ENCODE measurements around the gene FOXN3.

The FOXN3 gene, protein sequence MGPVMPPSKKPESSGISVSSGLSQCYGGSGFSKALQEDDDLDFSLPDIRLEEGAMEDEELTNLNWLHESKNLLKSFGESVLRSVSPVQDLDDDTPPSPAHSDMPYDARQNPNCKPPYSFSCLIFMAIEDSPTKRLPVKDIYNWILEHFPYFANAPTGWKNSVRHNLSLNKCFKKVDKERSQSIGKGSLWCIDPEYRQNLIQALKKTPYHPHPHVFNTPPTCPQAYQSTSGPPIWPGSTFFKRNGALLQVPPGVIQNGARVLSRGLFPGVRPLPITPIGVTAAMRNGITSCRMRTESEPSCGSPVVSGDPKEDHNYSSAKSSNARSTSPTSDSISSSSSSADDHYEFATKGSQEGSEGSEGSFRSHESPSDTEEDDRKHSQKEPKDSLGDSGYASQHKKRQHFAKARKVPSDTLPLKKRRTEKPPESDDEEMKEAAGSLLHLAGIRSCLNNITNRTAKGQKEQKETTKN

DNA sequence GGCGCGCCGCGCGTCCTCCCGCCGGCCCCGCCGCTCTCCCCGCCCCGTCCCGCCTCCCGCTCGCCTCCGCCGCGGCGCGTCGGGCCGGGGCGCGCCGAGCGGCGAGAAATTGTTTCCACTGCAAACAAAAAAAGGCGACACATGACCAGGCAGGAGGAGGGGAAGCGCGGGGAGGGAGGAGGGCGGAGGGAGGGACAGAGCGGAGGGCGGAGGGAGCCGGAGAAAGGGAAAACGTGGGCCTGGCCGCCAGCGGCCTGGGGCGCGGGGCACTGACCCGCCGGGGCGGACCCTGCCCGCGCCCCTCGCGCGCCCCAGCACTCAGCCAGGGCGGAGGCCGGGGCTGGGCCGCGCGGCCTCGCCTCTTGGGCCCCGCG lies at the start of gene FOXN3:
FOXN3 (minus strand) TSS at position 143 of the 374 bp plus-strand sequence. CDS start 4,757 bp downstream, outside the sequence.
- H3K27me3 ChIP-seq (ENCODE audit: insufficient read depth, low read length): no peaks in the 10 kb centered on the region
- peaks cover 1% of the 10 kb centered on the region for H3K9me3 ChIP-seq (ENCODE audit: low read length)
- H3K4me3 ChIP-seq (ENCODE audit: low read length): peak within 1 kb of the TSS; percentile 75
- peaks cover 6% of the 10 kb centered on the region for H3K36me3 ChIP-seq (ENCODE audit: insufficient read depth, low read length)
- peaks cover 15% of the 10 kb centered on the region for H3K4me1 ChIP-seq (ENCODE audit: insufficient read depth, low read length)
- H2AFZ ChIP-seq (ENCODE audit: low read depth, low read length): peak within 1 kb of the TSS; percentile 95

DNA sequence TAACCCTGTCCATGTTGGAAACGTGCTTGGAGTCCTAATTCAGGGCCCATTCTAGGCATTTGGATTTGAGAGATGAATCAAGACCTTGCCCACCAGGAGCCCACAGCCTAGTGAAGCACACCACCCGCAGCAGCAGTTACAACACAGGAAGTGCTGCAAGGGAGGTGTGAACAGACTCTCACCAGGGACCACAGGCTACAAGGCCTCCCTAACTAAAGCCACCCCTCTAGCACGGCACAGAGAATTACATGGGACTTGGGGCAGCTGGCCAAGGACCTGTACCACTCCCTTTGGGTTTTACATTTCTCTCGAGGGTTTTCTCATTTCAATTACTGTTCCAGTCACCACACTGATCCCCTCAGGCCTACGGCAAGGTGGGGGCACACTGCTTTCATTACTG lies 49.5 kb upstream of the FOXN3 start:
- Histone ChIP-seq H3K9me3 (ENCODE audit: low read length) (no peaks in the 10 kb centered on the region), H3K36me3 (ENCODE audit: insufficient read depth, low read length) (no peaks in the 10 kb centered on the region), H3K4me1 (ENCODE audit: insufficient read depth, low read length) (no peaks in the 10 kb centered on the region), H2AFZ (ENCODE audit: low read depth, low read length) (no peak overlapping the region), H3K4me3 (ENCODE audit: low read length) (no peak overlapping the region), H3K27me3 (ENCODE audit: insufficient read depth, low read length) (no peaks in the 10 kb centered on the region)

DNA sequence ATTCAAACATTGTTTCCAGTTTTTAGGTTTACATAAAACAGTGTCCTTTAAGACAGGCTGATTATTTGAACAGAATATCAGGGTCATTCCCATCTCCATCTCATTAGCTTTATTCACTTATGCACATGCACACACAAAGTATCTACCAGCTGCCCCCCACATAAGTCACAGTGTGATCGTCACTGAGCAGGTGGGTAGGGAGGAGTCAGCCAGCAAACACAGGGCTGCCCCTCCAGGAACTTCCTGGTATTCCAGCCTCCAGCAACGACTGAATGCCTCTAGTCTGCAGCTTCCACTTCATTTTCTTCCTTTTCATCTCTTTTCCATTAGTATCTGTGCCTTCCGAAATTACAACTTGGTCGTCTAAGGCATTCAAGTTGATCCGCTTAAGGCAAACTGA lies 48.8 kb upstream of the FOXN3 start:
- no peak overlapping the region for H3K4me3 ChIP-seq (ENCODE audit: low read length)
- no peak overlapping the region for H2AFZ ChIP-seq (ENCODE audit: low read depth, low read length)
- H3K27me3 ChIP-seq (ENCODE audit: insufficient read depth, low read length): no peaks in the 10 kb centered on the region
- no peaks in the 10 kb centered on the region for H3K36me3 ChIP-seq (ENCODE audit: insufficient read depth, low read length)
- H3K4me1 ChIP-seq (ENCODE audit: insufficient read depth, low read length): no peaks in the 10 kb centered on the region
- no peaks in the 10 kb centered on the region for H3K9me3 ChIP-seq (ENCODE audit: low read length)

DNA sequence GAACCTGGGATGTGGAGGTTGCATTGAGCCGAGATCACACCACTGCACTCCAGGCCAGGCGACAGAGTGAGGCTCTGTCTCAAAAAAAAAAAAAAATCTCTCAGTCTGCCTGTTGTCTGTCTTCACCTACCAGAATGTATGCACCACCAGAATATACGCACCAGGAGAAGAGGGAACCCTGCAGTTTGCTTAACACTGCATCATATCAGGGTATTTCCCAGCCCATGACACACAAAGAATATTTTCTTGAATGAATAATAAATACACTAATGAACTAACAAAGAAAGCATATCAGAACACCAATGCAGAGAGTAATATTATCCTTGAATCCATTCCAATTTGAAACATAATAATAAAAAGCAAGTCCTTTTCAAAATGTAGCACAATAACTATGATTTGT lies 44.2 kb upstream of the FOXN3 start:
- H3K36me3 ChIP-seq (ENCODE audit: insufficient read depth, low read length): no peaks in the 10 kb centered on the region
- H2AFZ ChIP-seq (ENCODE audit: low read depth, low read length): no peak overlapping the region
- no peaks in the 10 kb centered on the region for H3K4me1 ChIP-seq (ENCODE audit: insufficient read depth, low read length)
- no peaks in the 10 kb centered on the region for H3K9me3 ChIP-seq (ENCODE audit: low read length)
- no peak overlapping the region for H3K4me3 ChIP-seq (ENCODE audit: low read length)
- no peaks in the 10 kb centered on the region for H3K27me3 ChIP-seq (ENCODE audit: insufficient read depth, low read length)

DNA sequence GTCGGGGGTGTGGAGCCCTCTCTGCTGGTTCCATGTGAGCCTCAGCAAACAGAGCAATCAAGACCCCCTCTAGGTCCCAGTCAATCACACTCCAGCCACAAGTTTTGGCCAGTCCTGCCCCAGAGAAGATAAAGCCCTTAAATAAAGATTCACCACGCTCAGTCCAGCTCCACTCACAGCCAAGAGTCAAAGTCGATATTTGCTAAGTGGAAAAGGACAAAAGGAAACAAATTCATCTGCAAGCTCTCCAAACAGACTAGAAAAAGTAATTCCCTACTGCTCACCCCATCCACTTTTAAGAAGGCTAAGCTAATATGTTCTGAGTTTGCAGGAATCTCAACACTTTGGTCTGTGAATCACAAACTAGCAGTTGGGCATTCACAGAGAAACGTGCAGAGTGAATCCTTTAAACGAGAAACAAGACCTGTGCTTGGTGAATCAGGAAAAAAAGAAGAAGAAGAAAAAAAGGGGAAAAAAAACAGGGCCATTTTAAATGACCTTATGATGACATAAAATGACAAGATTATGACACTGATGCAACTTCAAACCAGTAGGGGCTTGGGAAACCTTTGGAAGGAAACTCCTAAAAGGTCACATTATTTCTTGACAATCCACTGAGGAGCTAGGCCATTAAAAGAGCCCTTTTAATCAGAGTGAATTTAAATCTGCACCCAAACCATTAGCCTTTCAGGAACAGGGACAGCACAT lies 41.8 kb upstream of the FOXN3 start:
- H3K9me3 ChIP-seq (ENCODE audit: low read length): no peaks in the 10 kb centered on the region
- no peaks in the 10 kb centered on the region for H3K36me3 ChIP-seq (ENCODE audit: insufficient read depth, low read length)
- H3K27me3 ChIP-seq (ENCODE audit: insufficient read depth, low read length): no peaks in the 10 kb centered on the region
- no peak overlapping the region for H2AFZ ChIP-seq (ENCODE audit: low read depth, low read length)
- no peaks in the 10 kb centered on the region for H3K4me1 ChIP-seq (ENCODE audit: insufficient read depth, low read length)
- no peak overlapping the region for H3K4me3 ChIP-seq (ENCODE audit: low read length)

DNA sequence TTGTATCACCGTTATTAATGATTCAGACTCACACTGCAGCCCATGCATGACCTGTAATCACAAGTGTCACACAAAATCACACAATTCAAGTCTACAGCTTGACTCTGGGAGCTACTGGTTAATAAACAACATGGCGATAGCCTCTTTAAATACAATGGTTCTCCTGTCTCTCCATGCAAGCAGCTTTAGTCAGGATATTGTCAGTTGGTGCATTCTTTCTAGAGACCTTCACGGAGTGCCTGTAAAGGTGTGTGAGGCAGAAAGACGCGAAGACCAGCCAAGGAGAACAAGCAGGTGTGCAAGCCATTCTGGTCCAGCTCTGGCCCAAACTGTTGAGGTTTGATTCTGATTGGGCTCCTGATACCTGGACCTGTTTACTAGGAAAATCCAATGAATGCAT lies 40.0 kb upstream of the FOXN3 start:
- no peak overlapping the region for H2AFZ ChIP-seq (ENCODE audit: low read depth, low read length)
- H3K4me1 ChIP-seq (ENCODE audit: insufficient read depth, low read length): no peaks in the 10 kb centered on the region
- no peaks in the 10 kb centered on the region for H3K9me3 ChIP-seq (ENCODE audit: low read length)
- no peak overlapping the region for H3K4me3 ChIP-seq (ENCODE audit: low read length)
- H3K27me3 ChIP-seq (ENCODE audit: insufficient read depth, low read length): no peaks in the 10 kb centered on the region
- H3K36me3 ChIP-seq (ENCODE audit: insufficient read depth, low read length): no peaks in the 10 kb centered on the region

DNA sequence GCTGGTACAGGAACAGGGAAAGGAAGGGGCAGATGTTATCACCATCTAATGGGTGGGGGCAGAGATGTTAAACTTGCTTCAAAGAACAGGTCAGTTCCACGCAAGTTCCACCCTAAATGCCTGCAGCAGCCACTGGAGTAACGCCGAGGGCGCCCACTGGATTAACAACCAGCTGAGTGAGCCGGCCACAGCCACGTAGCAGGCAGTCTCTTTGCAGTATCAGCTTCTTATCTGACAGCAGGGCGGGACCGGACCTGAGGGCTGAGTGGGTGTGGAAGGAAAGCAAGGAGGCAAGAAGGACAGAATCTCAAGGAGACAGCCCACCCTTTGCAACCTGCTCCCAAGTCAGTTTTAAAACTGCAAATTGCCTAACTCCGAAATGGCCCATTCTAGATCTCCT lies 38.4 kb upstream of the FOXN3 start:
- Histone ChIP-seq H3K4me3 (ENCODE audit: low read length) (no peak overlapping the region), H3K4me1 (ENCODE audit: insufficient read depth, low read length) (no peaks in the 10 kb centered on the region), H3K9me3 (ENCODE audit: low read length) (no peaks in the 10 kb centered on the region), H2AFZ (ENCODE audit: low read depth, low read length) (no peak overlapping the region), H3K36me3 (ENCODE audit: insufficient read depth, low read length) (no peaks in the 10 kb centered on the region), H3K27me3 (ENCODE audit: insufficient read depth, low read length) (no peaks in the 10 kb centered on the region)

DNA sequence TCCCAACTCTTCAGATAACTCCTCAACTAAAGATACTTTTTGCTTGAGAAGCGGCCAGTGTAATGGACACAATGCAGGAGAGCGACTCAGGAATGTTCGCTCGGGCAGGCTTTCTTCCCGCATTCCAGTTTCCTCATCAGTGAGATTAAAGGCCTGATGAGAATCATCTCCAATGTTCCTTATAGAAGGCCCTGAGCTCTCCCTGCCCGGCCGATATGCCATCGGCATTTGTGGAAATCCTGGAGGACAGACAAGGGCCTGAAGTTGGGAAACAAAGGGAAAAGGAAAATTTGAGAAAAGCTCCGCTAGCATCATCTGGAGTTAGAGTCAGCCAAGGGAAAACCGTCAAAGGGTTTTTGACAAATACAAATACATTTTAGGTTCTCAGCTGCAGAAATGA lies 38.0 kb upstream of the FOXN3 start:
- H3K4me3 ChIP-seq (ENCODE audit: low read length): no peak overlapping the region
- no peak overlapping the region for H2AFZ ChIP-seq (ENCODE audit: low read depth, low read length)
- no peaks in the 10 kb centered on the region for H3K36me3 ChIP-seq (ENCODE audit: insufficient read depth, low read length)
- H3K4me1 ChIP-seq (ENCODE audit: insufficient read depth, low read length): no peaks in the 10 kb centered on the region
- no peaks in the 10 kb centered on the region for H3K9me3 ChIP-seq (ENCODE audit: low read length)
- H3K27me3 ChIP-seq (ENCODE audit: insufficient read depth, low read length): no peaks in the 10 kb centered on the region

DNA sequence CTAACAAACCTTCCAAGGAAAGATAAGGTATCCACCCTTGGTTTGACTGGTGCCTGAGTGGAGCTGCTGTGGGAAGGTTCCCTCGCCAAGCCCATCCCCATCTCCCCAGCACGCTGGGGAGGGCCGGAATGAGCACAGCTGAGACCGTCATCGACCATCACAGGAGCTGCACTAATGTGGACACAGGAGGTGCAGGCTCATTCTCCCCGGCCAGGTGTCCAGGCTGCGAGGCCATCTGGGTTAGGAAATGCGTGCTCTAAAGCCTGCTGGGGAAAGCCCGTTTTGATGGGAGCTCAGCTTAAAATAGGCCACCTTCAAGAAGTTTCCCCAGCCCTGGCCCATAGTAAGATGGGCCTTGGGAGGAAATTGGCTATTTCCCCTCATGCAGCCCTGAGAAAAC lies 35.2 kb upstream of the FOXN3 start:
- Histone ChIP-seq H3K4me3 (ENCODE audit: low read length) (no peak overlapping the region), H2AFZ (ENCODE audit: low read depth, low read length) (no peak overlapping the region), H3K4me1 (ENCODE audit: insufficient read depth, low read length) (no peaks in the 10 kb centered on the region), H3K9me3 (ENCODE audit: low read length) (no peaks in the 10 kb centered on the region), H3K36me3 (ENCODE audit: insufficient read depth, low read length) (no peaks in the 10 kb centered on the region), H3K27me3 (ENCODE audit: insufficient read depth, low read length) (no peaks in the 10 kb centered on the region)

DNA sequence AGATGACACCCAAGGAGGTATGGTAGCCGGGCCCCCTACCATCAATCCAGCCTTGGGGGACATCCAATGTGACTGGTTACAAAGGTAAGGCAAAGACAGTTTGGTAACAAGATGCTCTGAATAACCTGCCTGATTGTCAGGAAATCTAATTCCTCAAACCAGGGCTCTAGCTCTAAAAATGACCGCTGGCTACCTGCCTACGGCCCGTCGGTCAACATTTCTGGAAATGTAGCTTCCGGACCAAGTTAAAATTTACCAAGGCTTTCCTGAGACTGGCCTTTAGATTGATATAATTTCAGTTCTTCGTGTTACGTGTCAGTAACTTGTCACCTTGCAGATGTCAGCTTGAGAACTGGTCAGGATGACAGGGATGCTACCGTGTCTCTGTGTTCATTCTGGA lies 34.2 kb upstream of the FOXN3 start:
- no peaks in the 10 kb centered on the region for H3K9me3 ChIP-seq (ENCODE audit: low read length)
- no peak overlapping the region for H2AFZ ChIP-seq (ENCODE audit: low read depth, low read length)
- no peaks in the 10 kb centered on the region for H3K36me3 ChIP-seq (ENCODE audit: insufficient read depth, low read length)
- no peak overlapping the region for H3K4me3 ChIP-seq (ENCODE audit: low read length)
- no peaks in the 10 kb centered on the region for H3K27me3 ChIP-seq (ENCODE audit: insufficient read depth, low read length)
- no peaks in the 10 kb centered on the region for H3K4me1 ChIP-seq (ENCODE audit: insufficient read depth, low read length)

DNA sequence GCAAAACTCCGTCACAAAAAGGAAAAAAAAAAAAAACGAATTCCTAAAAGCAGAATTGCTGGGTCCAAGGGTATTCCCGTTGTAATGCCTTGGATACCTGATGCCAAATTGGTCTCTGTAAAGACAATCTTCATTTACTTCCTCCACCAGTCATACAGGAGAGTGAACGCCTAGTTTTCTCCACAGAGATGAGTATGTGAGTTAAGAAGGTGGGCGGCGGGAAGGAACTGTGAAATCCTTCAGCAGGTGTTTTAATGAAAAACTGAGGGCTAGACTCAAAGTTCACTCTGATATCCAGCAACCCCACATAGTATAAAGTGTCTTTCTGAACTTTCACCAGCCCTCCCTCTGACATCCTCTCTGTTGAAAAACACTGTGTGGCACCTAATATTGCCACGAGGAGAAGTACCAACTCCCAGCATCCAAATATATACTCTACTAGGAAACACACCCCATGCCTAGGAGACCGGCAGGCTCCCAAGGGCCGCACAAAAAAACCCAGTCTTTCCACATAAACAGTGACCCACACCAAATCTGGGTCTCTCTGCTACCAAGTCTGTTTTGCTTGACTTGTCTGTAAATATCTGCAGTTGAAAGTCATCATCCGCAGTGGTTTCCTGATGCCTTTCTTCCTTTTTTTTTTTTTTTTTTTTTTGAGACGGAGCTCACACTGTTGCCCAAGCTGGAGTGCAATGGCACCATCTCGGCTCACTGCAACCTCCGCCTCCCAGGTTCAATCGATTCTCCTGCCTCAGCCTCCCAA lies 30.3 kb upstream of the FOXN3 start:
- Histone ChIP-seq H3K36me3 (ENCODE audit: insufficient read depth, low read length) (no peaks in the 10 kb centered on the region), H3K9me3 (ENCODE audit: low read length) (no peaks in the 10 kb centered on the region), H3K27me3 (ENCODE audit: insufficient read depth, low read length) (no peaks in the 10 kb centered on the region), H3K4me1 (ENCODE audit: insufficient read depth, low read length) (no peaks in the 10 kb centered on the region), H2AFZ (ENCODE audit: low read depth, low read length) (no peak overlapping the region), H3K4me3 (ENCODE audit: low read length) (no peak overlapping the region)

DNA sequence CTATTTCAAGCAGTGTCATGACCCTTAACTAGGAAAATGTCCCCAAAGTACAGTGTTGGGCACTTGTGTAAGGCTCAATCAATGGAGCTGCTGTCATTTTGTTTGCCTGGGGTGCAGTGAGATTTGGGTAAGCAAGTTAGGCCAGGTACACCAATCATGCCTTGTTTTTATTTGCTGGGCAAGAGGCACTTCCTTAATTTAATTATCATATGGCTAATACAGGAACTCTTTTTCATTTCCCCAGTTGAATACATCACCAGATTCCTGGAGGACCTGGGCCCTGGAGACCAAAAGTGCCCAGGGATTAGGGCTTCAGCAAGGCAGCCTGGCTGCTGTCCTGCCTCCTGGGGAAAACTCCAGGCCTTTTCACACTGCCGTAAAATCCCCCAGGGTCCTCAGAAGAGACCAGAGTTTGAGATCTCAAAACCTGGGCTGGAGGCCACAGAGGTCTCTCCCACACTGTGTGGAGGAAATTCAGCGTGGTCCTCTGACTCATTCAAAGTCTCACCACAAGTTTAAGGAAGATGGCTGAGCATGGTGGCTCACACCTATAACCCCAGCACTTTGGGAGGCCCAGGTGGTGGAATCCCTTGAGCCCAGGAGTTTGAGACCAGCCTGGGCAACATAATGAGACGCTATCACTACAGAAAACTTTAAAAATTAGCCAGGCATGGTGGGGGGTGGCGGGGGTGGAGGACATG lies 28.4 kb upstream of the FOXN3 start:
- Histone ChIP-seq H3K27me3 (ENCODE audit: insufficient read depth, low read length) (no peaks in the 10 kb centered on the region), H2AFZ (ENCODE audit: low read depth, low read length) (no peak overlapping the region), H3K4me1 (ENCODE audit: insufficient read depth, low read length) (no peaks in the 10 kb centered on the region), H3K4me3 (ENCODE audit: low read length) (no peak overlapping the region), H3K36me3 (ENCODE audit: insufficient read depth, low read length) (no peaks in the 10 kb centered on the region), H3K9me3 (ENCODE audit: low read length) (no peaks in the 10 kb centered on the region)
